GM20000 (cell line): Measurements from ENCODE around the gene OR6K2.

Experiments used
- DNase-seq: peaks from one replicate; pipeline ENCODE4 v3.0.0; 2012; ENCODE audit warnings: low spot score
- TF ChIP-seq, protein P1 (sequence below): IDR thresholded peaks from 2 replicates; pipeline ENCODE4 v1.5.1; 2012; ENCODE audit warnings: mild to moderate bottlenecking, control low read depth; ENCODE audit errors: extremely low read depth, missing control alignments

The OR6K2 gene

GRCh38 chr1:158720620-158721019 is 20.2 kb upstream of the OR6K2 start, which contains the start of gene OR6K3:
Gene OR6K3 (minus strand): TSS chr1:158720720. CDS start chr1:158718115, 2,605 bp downstream.
- TF ChIP-seq, protein P1, sequence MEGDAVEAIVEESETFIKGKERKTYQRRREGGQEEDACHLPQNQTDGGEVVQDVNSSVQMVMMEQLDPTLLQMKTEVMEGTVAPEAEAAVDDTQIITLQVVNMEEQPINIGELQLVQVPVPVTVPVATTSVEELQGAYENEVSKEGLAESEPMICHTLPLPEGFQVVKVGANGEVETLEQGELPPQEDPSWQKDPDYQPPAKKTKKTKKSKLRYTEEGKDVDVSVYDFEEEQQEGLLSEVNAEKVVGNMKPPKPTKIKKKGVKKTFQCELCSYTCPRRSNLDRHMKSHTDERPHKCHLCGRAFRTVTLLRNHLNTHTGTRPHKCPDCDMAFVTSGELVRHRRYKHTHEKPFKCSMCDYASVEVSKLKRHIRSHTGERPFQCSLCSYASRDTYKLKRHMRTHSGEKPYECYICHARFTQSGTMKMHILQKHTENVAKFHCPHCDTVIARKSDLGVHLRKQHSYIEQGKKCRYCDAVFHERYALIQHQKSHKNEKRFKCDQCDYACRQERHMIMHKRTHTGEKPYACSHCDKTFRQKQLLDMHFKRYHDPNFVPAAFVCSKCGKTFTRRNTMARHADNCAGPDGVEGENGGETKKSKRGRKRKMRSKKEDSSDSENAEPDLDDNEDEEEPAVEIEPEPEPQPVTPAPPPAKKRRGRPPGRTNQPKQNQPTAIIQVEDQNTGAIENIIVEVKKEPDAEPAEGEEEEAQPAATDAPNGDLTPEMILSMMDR = no peak
- no peak for DNase-seq

DNA sequence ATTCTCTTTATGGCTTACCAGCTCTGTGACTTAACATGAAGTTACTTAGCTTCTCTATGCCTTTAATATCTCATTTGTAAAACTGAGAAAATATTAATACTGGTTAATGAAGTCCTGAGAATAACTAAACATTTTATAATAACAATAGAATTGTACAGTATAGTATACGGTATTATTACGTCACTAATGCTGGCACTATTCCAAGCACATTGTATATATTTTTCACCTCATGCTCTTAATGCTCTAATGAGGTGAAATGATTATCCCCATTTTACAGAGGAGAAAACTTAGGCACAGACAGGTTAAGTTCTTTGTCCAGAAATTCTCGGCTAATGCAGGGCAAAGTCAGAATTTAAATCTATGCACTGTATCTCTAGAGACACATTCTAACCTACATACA is 19.2 kb upstream of the OR6K2 start:
- TF ChIP-seq, protein P1 = no peak
- no peak for DNase-seq

DNA sequence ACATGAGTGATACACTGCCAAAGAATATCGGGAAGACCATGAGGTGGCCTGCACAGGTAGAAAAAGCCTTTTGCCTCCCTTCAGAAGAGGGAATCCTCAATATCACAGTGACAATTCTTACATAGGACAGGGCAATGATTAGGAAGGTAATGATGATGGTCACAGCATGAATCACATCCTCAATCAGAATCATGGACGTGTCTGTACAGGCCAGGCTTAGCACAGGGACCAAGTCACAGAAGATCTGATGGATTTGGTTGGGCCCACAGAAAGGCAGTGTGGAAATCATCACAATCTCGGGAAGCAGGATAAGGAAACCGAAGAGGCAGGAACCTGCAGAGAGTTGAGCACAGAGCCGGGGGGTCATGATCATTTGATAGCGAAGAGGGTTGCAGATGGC is 16.9 kb upstream of the OR6K2 start:
- TF ChIP-seq, protein P1 = no peak
- DNase-seq = no peak

- peak; percentile 18 for DNase-seq
- TF ChIP-seq, protein P1 = no peak
Measured at GRCh38 chr1:158716335-158716734, 15.9 kb upstream of the OR6K2 start.

GRCh38 chr1:158714754-158715153 is 14.3 kb upstream of the OR6K2 start:
- TF ChIP-seq, protein P1 = no peak

DNA sequence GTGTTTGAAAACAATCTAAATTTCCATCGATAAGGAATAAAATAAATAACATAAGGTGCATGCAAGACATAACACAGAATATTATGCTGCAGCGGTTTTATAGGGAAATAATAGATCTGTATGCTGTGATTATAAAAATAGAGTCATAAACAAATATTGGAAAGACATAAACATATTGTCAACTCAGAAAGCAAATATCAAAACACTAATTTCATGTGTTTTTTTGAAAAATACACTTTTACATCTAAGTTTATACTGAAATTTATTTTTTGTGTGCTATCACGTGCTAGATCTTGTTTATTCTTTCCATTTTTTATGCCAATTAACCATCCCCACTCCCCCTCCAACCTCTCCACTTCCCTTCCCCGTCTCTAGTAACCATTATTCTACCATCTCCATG is 10.6 kb upstream of the OR6K2 start:
- no peak for DNase-seq
- TF ChIP-seq, protein P1 = no peak

More at GRCh38 chr1:158714754-158715153, 14.3 kb upstream of the OR6K2 start:
- DNase-seq = no peak

DNA sequence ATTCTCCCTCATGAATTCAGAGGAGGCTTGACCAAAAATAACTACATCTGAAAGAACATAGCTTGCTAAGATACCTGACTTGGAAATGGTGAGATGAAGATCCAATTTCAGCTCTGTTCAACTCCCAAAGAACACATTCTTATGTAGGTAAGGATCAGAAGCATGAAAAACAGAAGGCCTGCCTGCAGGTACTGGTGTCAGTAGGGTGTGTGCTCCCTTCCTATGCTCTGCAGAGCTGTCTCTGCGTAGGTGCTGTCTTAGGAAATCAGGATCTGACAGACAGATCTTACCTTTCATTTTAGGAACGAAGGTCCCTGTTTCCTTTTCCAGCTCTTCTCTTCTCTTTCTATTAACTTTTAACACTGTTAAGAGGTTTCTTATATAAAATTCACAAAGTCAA is 5.6 kb upstream of the OR6K2 start:
- no peak for DNase-seq
- TF ChIP-seq, protein P1 = no peak
